ENCODE results near the gene G3BP2.

The G3BP2 gene

DNA sequence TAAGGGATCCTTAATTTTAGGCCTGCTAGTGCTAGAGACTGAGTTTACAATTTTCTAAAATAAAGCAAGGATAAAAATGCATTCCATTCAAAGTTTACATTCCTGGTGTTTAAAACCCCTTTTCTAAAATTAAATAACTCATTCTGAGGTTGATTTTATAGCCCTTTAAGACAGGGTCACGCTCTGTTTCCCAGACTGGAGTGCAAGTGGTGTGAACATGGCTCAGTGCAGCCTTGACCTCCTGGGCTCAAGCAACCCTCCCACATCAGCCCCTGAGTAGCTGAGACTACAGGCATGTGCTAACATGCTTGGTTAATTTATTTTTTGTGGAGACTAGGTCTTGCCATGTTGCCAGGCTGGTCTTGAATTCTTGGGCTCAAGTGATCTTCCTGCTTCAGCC lies 36.0 kb downstream of the G3BP2 start:
- TF ChIP-seq, protein P1, sequence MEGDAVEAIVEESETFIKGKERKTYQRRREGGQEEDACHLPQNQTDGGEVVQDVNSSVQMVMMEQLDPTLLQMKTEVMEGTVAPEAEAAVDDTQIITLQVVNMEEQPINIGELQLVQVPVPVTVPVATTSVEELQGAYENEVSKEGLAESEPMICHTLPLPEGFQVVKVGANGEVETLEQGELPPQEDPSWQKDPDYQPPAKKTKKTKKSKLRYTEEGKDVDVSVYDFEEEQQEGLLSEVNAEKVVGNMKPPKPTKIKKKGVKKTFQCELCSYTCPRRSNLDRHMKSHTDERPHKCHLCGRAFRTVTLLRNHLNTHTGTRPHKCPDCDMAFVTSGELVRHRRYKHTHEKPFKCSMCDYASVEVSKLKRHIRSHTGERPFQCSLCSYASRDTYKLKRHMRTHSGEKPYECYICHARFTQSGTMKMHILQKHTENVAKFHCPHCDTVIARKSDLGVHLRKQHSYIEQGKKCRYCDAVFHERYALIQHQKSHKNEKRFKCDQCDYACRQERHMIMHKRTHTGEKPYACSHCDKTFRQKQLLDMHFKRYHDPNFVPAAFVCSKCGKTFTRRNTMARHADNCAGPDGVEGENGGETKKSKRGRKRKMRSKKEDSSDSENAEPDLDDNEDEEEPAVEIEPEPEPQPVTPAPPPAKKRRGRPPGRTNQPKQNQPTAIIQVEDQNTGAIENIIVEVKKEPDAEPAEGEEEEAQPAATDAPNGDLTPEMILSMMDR (IDR thresholded peaks at IDR 0.05; ENCODE audit: insufficient read depth, missing control alignments), result no peak
- FAIRE-seq (no peak), DNase-seq (ENCODE audit: insufficient read length, low spot score) (no peak)

DNA sequence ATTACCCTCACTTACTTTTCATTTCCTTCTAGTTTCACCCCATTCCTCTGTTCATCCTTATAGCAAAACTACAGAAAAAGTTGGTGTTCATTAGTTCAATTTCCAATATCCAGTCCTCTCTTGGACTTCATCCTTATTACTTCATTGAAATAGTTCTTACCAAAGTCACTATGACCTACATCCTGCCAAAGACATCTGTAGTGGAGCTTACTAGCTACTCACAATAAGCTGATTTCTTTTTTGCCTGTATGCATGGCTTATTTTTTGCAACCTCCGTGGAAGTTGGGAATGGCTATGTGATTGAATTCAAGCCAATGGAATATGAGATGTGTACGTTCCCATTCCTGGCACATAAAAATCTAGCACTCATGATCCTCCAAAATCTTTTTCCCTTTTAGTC lies 38.3 kb downstream of the G3BP2 start:
- DNase-seq (ENCODE audit: insufficient read length, low spot score), result no peak
- FAIRE-seq, result no peak
- TF ChIP-seq, protein P1 (IDR thresholded peaks at IDR 0.05; ENCODE audit: insufficient read depth, missing control alignments), result no peak

DNA sequence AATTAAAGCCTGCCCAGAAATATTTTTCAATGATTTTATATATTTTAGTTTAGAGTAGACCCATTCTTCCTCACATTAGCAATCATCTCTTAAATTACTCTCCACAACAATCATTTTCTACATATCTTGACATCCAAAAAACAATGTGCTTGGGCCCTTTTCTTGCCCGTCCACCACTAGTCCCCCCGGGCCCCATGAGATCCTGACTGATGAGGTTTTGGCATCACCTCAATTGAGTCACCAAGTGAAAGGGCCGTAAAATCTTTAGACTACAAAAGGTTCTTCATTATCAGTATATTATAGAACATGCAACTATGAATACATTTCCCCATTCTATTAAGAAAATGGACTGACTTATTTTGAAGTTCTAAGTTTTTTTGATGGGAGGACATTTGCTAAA lies 38.9 kb downstream of the G3BP2 start:
- DNase-seq (ENCODE audit: insufficient read length, low spot score) (no peak), FAIRE-seq (no peak)
- TF ChIP-seq, protein P1 (IDR thresholded peaks at IDR 0.05; ENCODE audit: insufficient read depth, missing control alignments), result no peak

- TF ChIP-seq, protein P1 (IDR thresholded peaks at IDR 0.05; ENCODE audit: insufficient read depth, missing control alignments), result no peak
- FAIRE-seq (no peak), DNase-seq (ENCODE audit: insufficient read length, low spot score) (no peak)
Observed at GRCh38 chr4:75633846-75634245, 39.4 kb downstream of the G3BP2 start.

DNA sequence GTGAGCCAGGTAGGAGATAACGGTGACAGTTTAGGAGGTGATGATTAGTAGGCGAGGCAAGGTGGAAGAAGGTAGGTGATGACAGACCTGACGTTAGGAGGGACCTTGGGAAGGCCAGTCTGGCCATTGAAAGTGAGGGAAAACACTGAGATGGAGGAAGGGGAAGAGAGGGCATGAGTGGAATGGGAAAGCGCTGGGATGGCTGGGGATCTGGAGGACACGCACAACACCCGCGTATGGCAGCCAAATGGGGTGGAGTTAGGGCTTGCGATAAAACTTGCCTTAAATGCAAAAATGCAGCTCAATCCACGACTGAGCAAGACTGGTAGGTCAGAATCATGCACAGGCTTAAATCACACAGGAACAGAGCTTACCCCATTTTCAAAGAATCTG lies 42.3 kb downstream of the G3BP2 start:
- TF ChIP-seq, protein P1 (IDR thresholded peaks at IDR 0.05; ENCODE audit: insufficient read depth, missing control alignments), result no peak
- FAIRE-seq, result no peak

GRCh38 chr4:75630174-75630936 lies 42.9 kb downstream of the G3BP2 start, which contains the start of gene CDKL2:
Gene CDKL2 (minus strand): TSS chr4:75630528. CDS start chr4:75625988, 4,540 bp downstream.
- no peak for FAIRE-seq
- peak; percentile 77 for DNase-seq (ENCODE audit: insufficient read length, low spot score)
- TF ChIP-seq, protein P1 (IDR thresholded peaks at IDR 0.05; ENCODE audit: insufficient read depth, missing control alignments), result no peak

More for the DNA sequence above, 42.3 kb downstream of the G3BP2 start:
- DNase-seq (ENCODE audit: insufficient read length, low spot score), result no peak

- no peak for DNase-seq (ENCODE audit: insufficient read length, low spot score)
- TF ChIP-seq, protein P1 (IDR thresholded peaks at IDR 0.05; ENCODE audit: insufficient read depth, missing control alignments), result no peak
- no peak for FAIRE-seq
Observed at GRCh38 chr4:75629239-75629638, 44.0 kb downstream of the G3BP2 start.
